ENCODE data around the gene CHST11. TPM values are rescaled to one million over a fixed set of nuclear protein-coding genes. Genes with fewer than 3 reads are reported as not detected.

Gene CHST11
- total and polyA plus RNA-seq, 10 of the 15 experiments (the other 5 are each of a cell fraction or from before 2014, with no cell fraction given) = 1.9 to 38.1 (median 17.2) TPM

- no peak for TF ChIP-seq SUPT20H (IDR thresholded peaks at IDR 0.05; ENCODE audit: borderline replicate concordance, control insufficient read depth, low read depth, low read length)
- no peak for TF ChIP-seq LARP7 (IDR thresholded peaks at IDR 0.05)
- TF ChIP-seq KLF5 (IDR thresholded peaks at IDR 0.05; ENCODE audit: partially characterized antibody) = no peak
- peak; percentile 42 for TF ChIP-seq CUX1 (IDR thresholded peaks at IDR 0.05; ENCODE audit: insufficient replicate concordance, low read depth, low read length)
- peak; percentile 78 for TF ChIP-seq BMI1 (IDR thresholded peaks at IDR 0.05; ENCODE audit: borderline replicate concordance)
Measured at GRCh38 chr12:104671409-104672095, 214.8 kb downstream of the CHST11 start (continued).

- no peak overlapping the region for H2AFZ ChIP-seq (ENCODE audit: control insufficient read depth, low read depth, low read length)
- ChIA-PET CTCF (interaction anchor here (0.8 to 3.4 kb wide), 12 partner anchors 9 to 290 kb away, joined by 3 to 12 read pairs (median 4); no protein-coding TSS in a partner anchor), POLR2A (interaction anchor here (0.7 to 3.1 kb wide), 6 partner anchors 15 to 194 kb away, joined by 3 to 10 read pairs (median 4); no protein-coding TSS in a partner anchor), RAD21 (ENCODE audit: unreplicated experiment) (interaction anchor here (0.6 to 6.1 kb wide), 15 partner anchors 9 to 290 kb away, joined by 3 to 42 read pairs (median 5); partner anchors contain the start of gene CHST11), SMC1A (ENCODE audit: uncharacterized antibody, unreplicated experiment) (interaction anchor here (0.8 to 6.0 kb wide), 20 partner anchors 9 to 380 kb away, joined by 3 to 49 read pairs (median 5); no protein-coding TSS in a partner anchor)
- H3K4me1 ChIP-seq (ENCODE audit: control insufficient read depth, insufficient read depth, low read length) = peaks cover 56% of the 10 kb centered on the region
- H4K20me1 ChIP-seq (ENCODE audit: control insufficient read depth, insufficient read depth) = no peaks in the 10 kb centered on the region
- 49% methylated on average over 8 of the region's 8 CpGs for WGBS (ENCODE audit: insufficient coverage, insufficient replicate concordance, low lambda C conversion rate, missing lambda C conversion rate)
- FAIRE-seq (no peak), ATAC-seq (no peak), DNase-seq (ENCODE audit: low read depth, low spot score) (no peak)
- peaks cover 0 to 1% of the 10 kb centered on the region in 2 experiments; a peak in 1 of 4 replicates for H3K36me3 ChIP-seq (ENCODE audit: control insufficient read depth in 2 of 2, insufficient read depth in 2 of 2, low read length in 1 of 2)
- no TSS peak for BruUV-seq (replicated peaks)
- intact Hi-C loops (cut with micrococcal nuclease; ENCODE audit: unreplicated experiment) = loop anchor here (5.0 kb wide), 2 partner anchors 90 to 215 kb away; partner anchors contain the start of gene CHST11
- peak overlapping the region; percentile 98 for H3K4me2 ChIP-seq (ENCODE audit: control insufficient read depth, insufficient read depth)
- no peaks in the 10 kb centered on the region for H3K27me3 ChIP-seq (replicated peaks in 1 of 2; ENCODE audit: control insufficient read depth in 2 of 2, insufficient read depth in 2 of 2, low read length in 1 of 2)
- peaks cover 32% of the 10 kb centered on the region for H3K79me2 ChIP-seq (ENCODE audit: control insufficient read depth, insufficient read depth, low read length)
- peak overlapping the region; percentile 59 for H3K9ac ChIP-seq (ENCODE audit: control insufficient read depth, insufficient read depth, low read length)
- no peaks in the 10 kb centered on the region; the same call in 2 of the 3 replicates for H3K9me3 ChIP-seq (replicated peaks; ENCODE audit: control insufficient read depth, insufficient read depth, low read length)
- no peak overlapping the region for H3K4me3 ChIP-seq
- in situ Hi-C loops (cut with MboI) = no loop called here
- peak overlapping the region; percentile 99 for H3K27ac ChIP-seq (ENCODE audit: control insufficient read depth, insufficient read depth)
- TF ChIP-seq POLR2AphosphoS5 (IDR thresholded peaks at IDR 0.05; ENCODE audit: low read length) (no peak), DPF2 (IDR thresholded peaks at IDR 0.05) (0 out of 2 replicates have a peak, but pooled peaks have one; percentile 23)
Measured at GRCh38 chr12:104672096-104672445, 215.3 kb downstream of the CHST11 start.
